GM21360 (cell line): ENCODE data around the gene KRTAP9-7.
"Not testable (repeated sequence)": the region's sequence is repeated elsewhere in the genome, so short reads cannot be mapped to it uniquely, and the experiment has no call there.

Source experiments
- ATAC-seq: cut with Tn5 transposase; IDR thresholded peaks from one replicate; pipeline ENCODE4 v1.9.1; 2021; ENCODE audit warnings: mild to moderate bottlenecking, moderate library complexity; ENCODE audit not compliant: unreplicated experiment

KRTAP9-7 gene

GRCh38 chr17:41275648-41276190, at the start of gene KRTAP9-7:
Gene KRTAP9-7, plus strand, starts transcription at chr17:41275698. Its CDS starts 0 bp downstream, at chr17:41275698.
- not testable (repeated sequence) for ATAC-seq

GRCh38 chr17:41226051-41226450, 49.4 kb upstream of the KRTAP9-7 start:
- ATAC-seq, result no peak

GRCh38 chr17:41226598-41227095, 48.9 kb upstream of the KRTAP9-7 start, which contains the start of gene KRTAP9-2:
Gene KRTAP9-2, plus strand, starts transcription at chr17:41226648. Its CDS starts 7 bp downstream, at chr17:41226655.
- ATAC-seq, result not testable (repeated sequence)

- ATAC-seq, result no peak
These were observed 45.4 kb upstream of the KRTAP9-7 start for GRCh38 chr17:41230094-41230493.

GRCh38 chr17:41231731-41232130, 43.8 kb upstream of the KRTAP9-7 start:
- no peak for ATAC-seq

GRCh38 chr17:41232399-41233105, 42.9 kb upstream of the KRTAP9-7 start, which contains the start of gene KRTAP9-3:
Gene KRTAP9-3, plus strand, starts transcription at chr17:41232449. Its CDS starts 53 bp downstream, at chr17:41232502.
- ATAC-seq, result not testable (repeated sequence)

GRCh38 chr17:41237116-41237515, 38.4 kb upstream of the KRTAP9-7 start:
- not testable (repeated sequence) for ATAC-seq

- not testable (repeated sequence) for ATAC-seq
These were observed 37.5 kb upstream of the KRTAP9-7 start, which contains the start of gene KRTAP9-8 for GRCh38 chr17:41237949-41238437. Gene KRTAP9-8, plus strand, starts transcription at chr17:41237999. Its CDS starts 53 bp downstream, at chr17:41238052.

GRCh38 chr17:41246995-41247787, 28.3 kb upstream of the KRTAP9-7 start:
- ATAC-seq, result not testable (repeated sequence)

- ATAC-seq, result not testable (repeated sequence)
These were observed 25.8 kb upstream of the KRTAP9-7 start, which contains the start of gene KRTAP9-4 for GRCh38 chr17:41249637-41250240. Gene KRTAP9-4, plus strand, starts transcription at chr17:41249687. Its CDS starts 34 bp downstream, at chr17:41249721.

- ATAC-seq, result no peak
These were observed 24.2 kb upstream of the KRTAP9-7 start for GRCh38 chr17:41251261-41251660.

- ATAC-seq, result no peak
These were observed 20.6 kb upstream of the KRTAP9-7 start for GRCh38 chr17:41254861-41255260.

- ATAC-seq, result not testable (repeated sequence)
These were observed 19.9 kb upstream of the KRTAP9-7 start, which contains the start of gene KRTAP9-9 for GRCh38 chr17:41255381-41256290. Gene KRTAP9-9, plus strand, starts transcription at chr17:41255384.

- no peak for ATAC-seq
These were observed 19.2 kb upstream of the KRTAP9-7 start for GRCh38 chr17:41256291-41256685.

- ATAC-seq, result no peak
These were observed 17.1 kb upstream of the KRTAP9-7 start for GRCh38 chr17:41258406-41258805.

- no peak for ATAC-seq
These were observed 12.3 kb upstream of the KRTAP9-7 start for GRCh38 chr17:41263212-41263611.

GRCh38 chr17:41264599-41264998, 10.9 kb upstream of the KRTAP9-7 start:
- no peak for ATAC-seq

GRCh38 chr17:41265078-41265477, 10.4 kb upstream of the KRTAP9-7 start, which contains the start of gene KRTAP9-6:
Gene KRTAP9-6, plus strand, starts transcription at chr17:41265378. Its CDS starts 0 bp downstream, at chr17:41265378.
- ATAC-seq, result no peak

GRCh38 chr17:41267711-41268110, 7.8 kb upstream of the KRTAP9-7 start:
- no peak for ATAC-seq
